Activated CD4-positive, alpha-beta T cell treated with anti-CD3 and anti-CD28 coated beads, Interleukin-2, amount 10 ng/mL, durations not matched to agents 24 days and 14 days (primary cell): ENCODE measurements around the gene SNAP29. TPM values are rescaled to one million over a fixed set of nuclear protein-coding genes. Genes with fewer than 3 reads are reported as not detected.
"Not testable (repeated sequence)": the region's sequence is repeated elsewhere in the genome, so short reads cannot be mapped to it uniquely, and the experiment has no call there.

Source experiments
- DNase-seq: peaks from one replicate; pipeline ENCODE4 v3.0.0; 2022
- H3K27ac Mint-ChIP-seq: one replicate; pipeline ENCODE4 v1.8.0; 2022; ENCODE audit warnings: mild to moderate bottlenecking, mixed read lengths
- H3K27me3 Mint-ChIP-seq: one replicate; pipeline ENCODE4 v1.8.0; 2022; ENCODE audit warnings: mixed read lengths
- H3K36me3 Mint-ChIP-seq: one replicate; pipeline ENCODE4 v1.8.0; 2022; ENCODE audit warnings: low read depth, mild to moderate bottlenecking, mixed read lengths
- H3K4me1 Mint-ChIP-seq: one replicate; pipeline ENCODE4 v1.8.0; 2021; ENCODE audit warnings: mixed read lengths
- H3K4me3 Mint-ChIP-seq: one replicate; pipeline ENCODE4 v1.8.0; 2022; ENCODE audit warnings: mild to moderate bottlenecking, moderate library complexity, mixed read lengths
- H3K9me3 Mint-ChIP-seq: one replicate; pipeline ENCODE4 v1.8.0; 2021; ENCODE audit warnings: mixed read lengths
- intact Hi-C: fragments of 100-400 bp; cut with micrococcal nuclease; formaldehyde crosslinking; loops from one replicate; pipeline ENCODE4 v1.15.1; 2023
- total RNA-seq: library from RNA; stranded (reverse); gene quantifications from 2 replicates; pipeline ENCODE4 v1.2.3, GENCODE V29; 2022

The SNAP29 gene
- total RNA-seq, 1 donor from 2014 or later = 24.3 TPM

DNA sequence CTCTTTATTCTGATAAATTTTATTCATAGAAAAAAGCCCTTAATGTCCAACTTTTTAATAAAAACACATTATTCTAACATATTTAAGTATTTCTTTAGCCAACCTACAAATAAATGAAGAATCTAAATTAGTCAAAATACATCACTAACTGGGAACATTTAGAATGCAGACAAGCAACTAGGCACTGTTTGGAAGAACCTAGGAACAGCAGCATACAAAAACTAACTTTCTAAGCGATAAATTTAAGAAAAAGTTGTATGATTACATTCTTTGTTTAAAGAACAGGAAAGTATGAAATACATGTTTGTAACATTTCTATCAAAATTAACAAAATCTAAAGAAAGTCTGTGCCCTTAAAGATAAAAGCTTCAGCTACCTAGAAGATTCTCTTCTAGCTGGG, 35.5 kb upstream of the SNAP29 start:
- Mint-ChIP-seq H3K9me3 (no peaks in the 10 kb centered on the region), H3K27ac (no peak overlapping the region), H3K4me3 (no peak overlapping the region), H3K27me3 (no peaks in the 10 kb centered on the region), H3K4me1 (no peaks in the 10 kb centered on the region), H3K36me3 (peaks cover 32% of the 10 kb centered on the region)
- DNase-seq = no peak
- intact Hi-C loops = no loop called here

DNA sequence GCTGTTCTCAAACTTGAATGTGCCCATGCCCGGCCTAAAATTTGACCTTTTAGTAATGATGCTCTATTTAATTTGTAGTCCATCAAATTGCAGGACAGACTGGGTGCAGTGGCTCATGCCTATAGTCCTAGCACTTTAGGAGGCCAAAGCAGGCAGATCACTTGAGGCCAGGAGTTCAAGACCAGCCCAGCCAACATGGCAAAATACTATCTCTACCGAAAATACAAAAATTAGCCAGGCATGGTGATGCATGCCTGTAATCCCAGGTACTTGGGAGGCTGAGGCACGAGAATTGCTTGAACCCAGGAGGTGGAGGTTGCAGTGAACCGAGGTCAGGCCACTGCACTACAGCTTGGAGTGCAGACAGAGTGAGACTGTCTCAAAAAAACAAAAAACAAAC, 33.6 kb upstream of the SNAP29 start:
- intact Hi-C loops, H3K4me1 Mint-ChIP-seq, H3K27ac Mint-ChIP-seq, H3K4me3 Mint-ChIP-seq, H3K9me3 Mint-ChIP-seq, DNase-seq, H3K27me3 Mint-ChIP-seq: not testable (repeated sequence)
- H3K36me3 Mint-ChIP-seq = peaks cover 39% of the 10 kb centered on the region

DNA sequence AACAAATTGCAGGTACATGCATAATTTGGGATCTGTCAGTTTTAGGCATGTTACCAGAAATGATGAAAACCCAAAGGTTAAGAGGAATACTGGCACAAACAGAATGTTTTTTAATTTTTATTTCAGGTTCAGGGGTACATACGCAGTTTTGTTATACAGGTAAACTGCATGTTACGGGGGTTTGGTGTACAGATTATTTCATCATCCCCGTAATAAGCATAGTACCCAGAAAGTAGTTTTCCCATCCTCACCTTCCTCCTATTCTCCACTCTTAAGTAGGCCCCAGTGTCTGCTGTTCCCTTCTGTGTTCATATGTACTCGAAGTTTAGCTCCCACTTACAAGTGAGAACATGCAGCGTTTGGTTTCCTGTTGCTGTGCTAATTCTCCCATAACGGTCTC, 33.2 kb upstream of the SNAP29 start:
- no peak overlapping the region for H3K4me3 Mint-ChIP-seq
- H3K27ac Mint-ChIP-seq = no peak overlapping the region
- intact Hi-C loops = no loop called here
- DNase-seq = no peak
- no peaks in the 10 kb centered on the region for H3K9me3 Mint-ChIP-seq
- H3K27me3 Mint-ChIP-seq = no peaks in the 10 kb centered on the region
- no peaks in the 10 kb centered on the region for H3K4me1 Mint-ChIP-seq
- H3K36me3 Mint-ChIP-seq = peaks cover 44% of the 10 kb centered on the region

DNA sequence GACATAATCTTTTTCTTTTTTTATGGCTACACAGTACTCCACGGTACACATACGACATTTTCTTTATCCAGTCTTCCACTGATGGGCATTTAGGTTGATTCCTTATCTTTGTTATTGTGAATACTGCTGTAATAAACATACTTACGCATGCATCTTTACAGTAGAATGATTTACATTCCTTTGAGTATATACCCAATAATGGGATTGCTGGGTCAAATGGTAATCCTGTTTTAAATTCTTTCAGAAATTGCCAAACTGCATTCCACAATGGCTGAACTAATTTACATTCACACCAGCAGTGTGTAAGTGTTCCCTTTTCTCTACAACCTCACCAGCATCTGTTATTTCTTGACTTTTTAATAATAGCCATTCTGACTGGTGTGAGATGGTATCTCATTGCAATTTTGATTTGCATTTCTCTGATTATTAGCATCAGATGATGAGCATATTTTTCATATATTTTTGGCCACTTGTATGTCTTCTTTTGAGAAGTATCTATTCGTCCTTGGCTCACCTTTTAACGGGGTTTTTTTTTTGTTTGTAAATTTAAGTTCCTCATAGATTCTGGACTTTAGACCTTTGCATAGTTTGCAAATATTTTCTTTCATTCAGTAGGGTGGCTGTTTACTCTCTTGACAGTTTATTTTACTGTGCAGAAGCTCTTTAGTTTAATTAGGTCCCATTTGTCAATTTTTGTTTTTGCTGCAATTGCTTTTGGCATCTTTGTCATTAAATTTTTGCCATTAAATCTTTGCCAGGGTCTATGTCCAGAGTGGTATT, 32.2 kb upstream of the SNAP29 start:
- H3K27ac Mint-ChIP-seq, H3K9me3 Mint-ChIP-seq, H3K4me1 Mint-ChIP-seq, H3K4me3 Mint-ChIP-seq, DNase-seq, H3K27me3 Mint-ChIP-seq, intact Hi-C loops: not testable (repeated sequence)
- H3K36me3 Mint-ChIP-seq = peaks cover 50% of the 10 kb centered on the region

DNA sequence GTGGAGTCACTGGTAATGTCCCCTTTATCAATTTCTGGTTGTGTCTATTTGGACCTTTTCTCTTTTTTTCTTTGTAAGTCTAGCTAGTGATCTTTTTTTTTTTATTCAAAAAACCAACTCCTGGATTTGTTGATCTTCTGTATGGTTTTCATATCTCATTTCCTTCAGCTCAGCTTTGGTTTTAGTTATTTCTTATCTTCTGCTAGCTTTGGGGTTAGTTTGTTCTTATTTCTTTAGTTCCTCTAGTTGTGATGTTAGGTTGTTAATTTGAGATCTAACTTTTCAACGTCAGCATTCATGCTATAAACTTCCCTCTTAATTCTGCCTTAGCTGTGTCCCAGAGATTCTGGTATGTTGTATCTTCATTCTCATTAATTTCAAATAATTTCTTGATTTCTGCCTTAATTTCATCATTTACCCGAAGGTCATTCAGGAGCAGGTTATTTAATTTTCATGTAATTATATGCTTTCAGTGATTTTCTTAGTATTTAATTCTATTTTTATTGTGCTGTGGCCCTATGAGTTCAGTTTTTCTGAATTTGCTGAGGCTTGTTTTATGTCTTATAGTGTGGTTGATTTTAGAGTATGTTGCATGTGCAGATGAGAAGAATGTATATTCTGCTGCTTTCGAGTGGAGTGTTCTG, 29.2 kb upstream of the SNAP29 start:
- peaks cover 58% of the 10 kb centered on the region for H3K36me3 Mint-ChIP-seq
- no peak overlapping the region for H3K27ac Mint-ChIP-seq
- no peaks in the 10 kb centered on the region for H3K4me1 Mint-ChIP-seq

DNA sequence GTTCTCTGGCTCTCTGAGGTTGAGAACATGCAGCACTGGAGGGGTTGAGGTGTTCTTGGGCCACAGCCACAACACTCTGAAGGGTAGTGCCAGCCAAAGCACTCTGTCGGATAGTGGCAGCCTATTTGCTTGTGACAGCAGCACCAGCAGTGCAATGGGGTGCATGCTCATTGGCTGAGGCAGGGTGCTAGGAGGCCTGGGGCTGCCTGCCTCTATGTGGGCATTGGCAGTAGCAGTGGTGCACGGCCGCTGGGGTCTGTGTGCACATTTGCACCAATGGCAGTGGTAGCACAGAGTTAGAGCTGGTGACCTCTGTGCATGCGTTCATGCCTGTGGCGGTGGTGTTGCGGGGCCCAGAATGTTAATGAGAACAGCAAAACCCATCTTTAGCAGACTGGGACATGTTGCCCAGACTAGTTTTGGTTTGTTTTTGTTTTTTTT, 25.6 kb upstream of the SNAP29 start:
- Mint-ChIP-seq H3K9me3 (no peaks in the 10 kb centered on the region), H3K27me3 (no peaks in the 10 kb centered on the region), H3K36me3 (peaks cover 42% of the 10 kb centered on the region), H3K4me1 (peaks cover 5% of the 10 kb centered on the region), H3K27ac (no peak overlapping the region), H3K4me3 (no peak overlapping the region)
- no peak for DNase-seq
- intact Hi-C loops = no loop called here

More for the DNA sequence above, 29.2 kb upstream of the SNAP29 start:
- DNase-seq = no peak
- Mint-ChIP-seq H3K9me3 (no peaks in the 10 kb centered on the region), H3K4me3 (no peak overlapping the region), H3K27me3 (no peaks in the 10 kb centered on the region)
- intact Hi-C loops = no loop called here

DNA sequence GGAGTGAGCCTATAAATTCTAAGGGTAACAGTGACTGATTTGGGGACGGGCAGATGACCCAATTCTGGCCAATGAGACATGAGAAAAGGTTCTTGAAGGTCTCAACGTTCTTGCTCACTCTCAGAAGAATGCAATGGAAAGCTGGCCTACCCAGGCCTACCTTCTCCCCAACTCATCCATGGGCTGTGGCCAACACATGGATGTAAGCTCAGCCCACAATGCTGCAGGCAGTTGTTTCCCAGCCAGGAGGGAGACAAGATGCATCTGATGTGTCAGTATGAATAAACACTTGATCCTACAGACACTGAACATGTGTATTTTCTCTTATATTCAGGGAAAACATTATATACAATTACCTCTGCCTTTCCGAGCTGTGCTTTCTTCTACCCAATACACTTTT, 24.6 kb upstream of the SNAP29 start:
- H3K27ac Mint-ChIP-seq = no peak overlapping the region
- H3K4me3 Mint-ChIP-seq = no peak overlapping the region
- intact Hi-C loops = no loop called here
- H3K4me1 Mint-ChIP-seq = peaks cover 5% of the 10 kb centered on the region
- no peak for DNase-seq
- no peaks in the 10 kb centered on the region for H3K27me3 Mint-ChIP-seq
- peaks cover 41% of the 10 kb centered on the region for H3K36me3 Mint-ChIP-seq
- H3K9me3 Mint-ChIP-seq = no peaks in the 10 kb centered on the region

DNA sequence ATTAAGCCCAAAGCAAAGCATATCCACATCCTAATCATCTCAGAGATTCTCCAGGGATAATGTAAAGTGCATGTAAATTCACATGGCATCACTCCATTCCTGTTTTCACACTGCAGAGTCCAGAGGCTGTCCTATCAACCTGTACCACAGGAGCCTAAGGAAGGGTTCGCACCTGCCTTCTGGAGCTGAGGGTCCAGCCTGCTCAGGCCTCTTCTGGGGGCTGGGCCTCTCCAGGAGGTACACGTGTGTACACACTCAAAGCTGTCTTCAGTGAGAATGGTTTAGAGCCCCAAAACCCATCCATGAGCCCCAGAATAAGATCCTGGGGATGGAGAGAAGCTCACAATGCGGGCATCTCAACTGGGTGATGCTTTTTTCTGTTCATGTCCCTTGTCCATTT, 24.1 kb upstream of the SNAP29 start:
- Mint-ChIP-seq H3K36me3 (peaks cover 36% of the 10 kb centered on the region), H3K4me3 (no peak overlapping the region), H3K9me3 (no peaks in the 10 kb centered on the region), H3K4me1 (peaks cover 5% of the 10 kb centered on the region), H3K27me3 (no peaks in the 10 kb centered on the region), H3K27ac (no peak overlapping the region)
- DNase-seq = no peak
- intact Hi-C loops = no loop called here

DNA sequence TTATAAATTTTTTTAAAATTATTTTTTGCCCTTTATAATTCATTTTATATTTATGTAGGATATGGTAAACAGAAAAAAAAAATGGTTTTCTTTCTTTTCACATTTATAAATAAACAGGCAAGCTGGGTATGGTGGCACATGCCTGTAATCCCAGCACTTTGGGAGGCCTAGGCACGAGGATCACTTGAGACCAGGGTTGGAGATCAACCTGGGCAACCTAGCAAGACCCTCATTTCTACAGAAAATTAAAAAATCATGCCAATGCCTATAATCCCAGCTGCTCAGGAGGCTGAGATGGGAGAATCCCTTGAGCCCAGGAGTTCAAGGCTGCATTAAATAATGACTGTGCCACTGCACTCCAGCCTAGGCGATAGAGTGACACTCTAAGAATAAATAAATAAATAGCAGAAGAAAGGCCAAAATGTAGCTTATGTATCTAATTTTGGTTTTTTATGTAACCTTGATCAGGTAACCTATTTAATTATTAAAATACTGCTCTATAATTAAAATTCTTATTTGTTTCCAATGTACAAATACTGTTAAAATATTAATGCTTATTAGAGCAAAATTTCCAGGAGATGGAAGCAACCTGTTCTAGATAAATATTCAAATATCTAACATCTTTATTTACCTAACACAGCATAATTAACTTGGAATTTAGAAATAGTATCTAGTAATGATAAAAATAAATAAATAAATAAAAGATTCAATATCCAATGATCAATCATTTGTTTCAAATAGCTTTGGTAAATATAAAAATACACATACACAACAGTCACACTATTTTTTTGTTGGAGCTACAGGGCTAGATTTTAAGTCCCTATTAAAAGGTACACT, 21.6 kb upstream of the SNAP29 start:
- no peak for DNase-seq
- intact Hi-C loops = no loop called here
- Mint-ChIP-seq H3K27me3 (no peaks in the 10 kb centered on the region), H3K36me3 (peaks cover 18% of the 10 kb centered on the region), H3K9me3 (no peaks in the 10 kb centered on the region), H3K4me1 (peaks cover 23% of the 10 kb centered on the region), H3K4me3 (no peak overlapping the region), H3K27ac (no peak overlapping the region)

DNA sequence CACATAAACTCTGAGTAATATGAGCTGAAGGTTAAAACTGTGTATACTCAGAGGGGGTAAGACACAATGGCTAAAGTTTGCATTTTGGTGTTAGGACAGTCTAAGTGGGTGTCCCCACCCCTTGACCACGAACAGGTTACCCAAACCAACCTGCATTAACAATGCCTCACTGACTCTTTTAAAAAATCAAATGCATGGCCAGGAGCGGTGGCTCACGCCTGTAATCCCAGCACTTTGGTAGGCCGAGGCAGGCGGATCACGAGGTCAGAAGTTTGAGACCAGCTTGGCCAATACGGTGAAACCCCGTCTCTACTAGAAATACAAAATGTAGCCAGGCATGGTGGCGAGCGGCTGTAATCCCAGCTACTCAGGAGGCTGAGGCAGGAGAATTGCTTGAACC, 19.5 kb upstream of the SNAP29 start:
- peaks cover 27% of the 10 kb centered on the region for H3K4me1 Mint-ChIP-seq
- H3K27ac Mint-ChIP-seq, intact Hi-C loops, H3K4me3 Mint-ChIP-seq, H3K36me3 Mint-ChIP-seq, H3K9me3 Mint-ChIP-seq, DNase-seq, H3K27me3 Mint-ChIP-seq: not testable (repeated sequence)

DNA sequence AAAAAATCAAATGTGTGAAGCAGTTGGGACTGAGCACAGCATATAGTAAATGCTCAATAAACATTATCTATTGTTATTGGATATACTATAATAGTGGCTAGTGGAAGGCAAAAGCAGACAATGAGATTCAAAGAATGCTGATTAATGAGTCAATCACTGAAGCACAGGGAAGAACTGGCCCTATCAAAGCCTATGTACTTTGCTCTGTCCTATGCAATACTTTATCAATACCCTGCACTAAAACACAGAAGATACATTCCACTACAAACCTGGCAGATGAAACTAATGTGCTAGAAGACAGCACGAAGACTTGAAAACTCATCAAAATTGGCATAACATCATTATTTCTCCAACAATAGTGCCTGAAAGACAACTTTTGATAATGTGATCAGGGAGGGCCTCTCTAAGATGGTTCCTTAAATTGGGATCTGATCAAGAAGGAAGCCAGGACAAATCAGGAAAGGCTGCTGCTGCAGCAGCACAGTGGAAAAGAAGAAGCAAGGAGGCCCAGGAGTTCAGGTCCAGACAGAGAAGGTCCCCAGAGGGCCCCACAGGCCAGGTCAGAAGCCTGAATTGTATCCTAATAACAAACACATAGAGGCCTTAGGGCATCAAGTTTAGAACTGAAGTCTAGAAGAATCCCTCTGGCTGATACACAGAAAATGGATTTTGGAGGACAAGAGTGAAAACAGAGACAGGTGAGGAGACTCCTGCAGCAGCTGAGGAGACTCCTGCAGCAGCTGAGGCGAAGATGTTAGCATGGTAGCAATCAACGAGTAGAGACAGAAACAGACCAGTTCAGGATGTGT, 18.8 kb upstream of the SNAP29 start:
- Mint-ChIP-seq H3K4me3 (no peak overlapping the region), H3K4me1 (peaks cover 27% of the 10 kb centered on the region), H3K27me3 (no peaks in the 10 kb centered on the region), H3K36me3 (peaks cover 3% of the 10 kb centered on the region), H3K27ac (peak overlapping the region; percentile 52), H3K9me3 (no peaks in the 10 kb centered on the region)
- intact Hi-C loops = no loop called here
- DNase-seq = no peak

DNA sequence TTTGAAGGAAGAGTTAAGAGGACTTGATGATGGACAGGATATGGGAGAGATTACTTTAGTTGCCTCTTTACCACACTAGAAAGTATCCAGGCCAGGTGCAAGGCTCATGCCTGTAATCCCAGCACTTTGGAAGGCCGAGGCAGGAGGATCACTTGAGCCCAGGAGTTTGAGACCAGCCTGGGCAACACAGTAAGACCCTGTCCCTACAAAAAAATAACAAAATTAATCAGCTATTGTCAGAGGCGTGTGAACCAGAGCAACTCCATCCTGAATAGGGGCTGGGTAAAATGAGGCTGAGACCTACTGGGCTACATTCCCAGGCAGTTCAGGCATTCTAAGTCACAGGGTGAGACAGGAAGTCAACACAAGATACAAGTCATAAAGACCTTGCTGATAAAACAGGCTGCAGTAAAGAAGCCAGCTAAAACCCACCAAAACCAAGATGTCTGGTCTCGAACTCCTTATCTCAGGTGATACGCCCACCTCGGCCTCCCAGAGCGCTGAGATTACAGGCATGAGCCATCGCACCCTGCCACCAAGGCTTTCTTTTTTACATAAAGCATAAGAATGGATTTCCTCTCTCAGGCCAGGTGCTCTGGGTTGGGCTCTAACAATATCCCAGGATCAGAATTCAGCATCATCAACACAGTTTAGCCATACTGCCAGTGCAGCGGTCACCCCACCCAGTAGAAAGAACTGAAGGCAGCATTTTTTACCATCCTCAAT, 18.0 kb upstream of the SNAP29 start:
- intact Hi-C loops = no loop called here
- Mint-ChIP-seq H3K4me3 (no peak overlapping the region), H3K27ac (no peak overlapping the region), H3K27me3 (no peaks in the 10 kb centered on the region), H3K9me3 (no peaks in the 10 kb centered on the region), H3K36me3 (peaks cover 3% of the 10 kb centered on the region), H3K4me1 (peaks cover 27% of the 10 kb centered on the region)
- DNase-seq = no peak

DNA sequence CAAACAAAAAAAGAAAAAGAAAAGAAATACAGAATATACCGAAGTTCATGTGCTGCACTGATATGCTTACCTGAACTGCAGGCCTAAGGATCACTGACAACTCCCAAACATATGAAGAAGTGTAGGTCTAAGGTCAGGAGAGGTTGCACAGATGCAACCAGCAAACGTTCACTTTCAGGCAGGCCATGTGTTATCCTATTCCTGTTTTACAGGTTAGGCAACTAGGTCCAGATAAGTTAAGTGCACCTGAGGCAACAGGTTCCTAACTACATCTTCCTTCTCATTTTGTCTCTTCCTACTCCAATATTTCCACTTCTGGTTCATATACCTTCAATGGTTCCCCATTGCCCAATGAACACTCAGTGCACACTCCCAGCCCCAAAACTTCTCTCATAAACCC, 15.3 kb upstream of the SNAP29 start:
- intact Hi-C loops = no loop called here
- Mint-ChIP-seq H3K36me3 (peaks cover under 1% of the 10 kb centered on the region), H3K27ac (no peak overlapping the region), H3K4me1 (peaks cover 22% of the 10 kb centered on the region), H3K9me3 (no peaks in the 10 kb centered on the region), H3K4me3 (no peak overlapping the region), H3K27me3 (no peaks in the 10 kb centered on the region)
- DNase-seq = no peak
